Cortex of kidney (tissue), 1 donor: ENCODE results near the gene PCIF1.
"Not testable (repeated sequence)": the region's sequence is repeated elsewhere in the genome, so short reads cannot be mapped to it uniquely, and the experiment has no call there.

Experiments
- DNase-seq: peaks from one replicate; lab custom pipeline; 2025; lab: John Stamatoyannopoulos, UW

Gene PCIF1

DNA sequence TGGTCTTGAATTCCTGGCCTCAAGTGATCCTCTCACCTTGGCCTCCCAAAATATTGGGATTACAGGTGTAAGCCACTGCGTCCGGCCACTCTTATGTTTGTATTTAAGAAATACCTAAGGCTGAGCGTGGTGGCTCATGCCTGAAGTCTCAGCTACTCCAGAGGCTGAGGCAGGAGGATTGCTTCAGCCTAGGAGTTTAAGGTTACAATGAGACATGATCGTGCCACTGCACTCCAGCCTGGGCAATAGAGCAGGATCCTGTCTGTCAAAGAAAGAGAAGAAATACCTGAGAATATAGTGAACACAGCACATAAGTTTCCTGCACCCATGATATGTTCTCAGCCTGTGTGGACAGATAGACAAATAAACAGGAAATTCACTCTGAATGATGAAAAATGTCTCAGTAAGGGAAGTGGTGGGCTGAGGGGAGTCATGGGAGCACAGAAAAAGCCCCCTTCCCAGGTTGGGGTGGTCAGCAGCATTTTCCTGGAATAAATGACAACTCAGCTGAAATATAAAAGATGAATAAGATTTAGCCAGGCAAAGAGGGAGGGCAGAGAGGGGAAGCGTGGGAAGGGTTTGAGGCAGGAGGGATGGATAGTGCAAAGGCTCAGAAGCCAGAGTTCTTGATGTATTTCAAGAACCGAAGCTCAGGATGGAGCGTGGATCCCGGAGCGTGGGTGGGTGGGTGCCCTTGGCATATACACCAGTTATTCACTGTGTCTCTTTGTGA is 60.4 kb downstream of the PCIF1 start:
- DNase-seq = no peak

DNA sequence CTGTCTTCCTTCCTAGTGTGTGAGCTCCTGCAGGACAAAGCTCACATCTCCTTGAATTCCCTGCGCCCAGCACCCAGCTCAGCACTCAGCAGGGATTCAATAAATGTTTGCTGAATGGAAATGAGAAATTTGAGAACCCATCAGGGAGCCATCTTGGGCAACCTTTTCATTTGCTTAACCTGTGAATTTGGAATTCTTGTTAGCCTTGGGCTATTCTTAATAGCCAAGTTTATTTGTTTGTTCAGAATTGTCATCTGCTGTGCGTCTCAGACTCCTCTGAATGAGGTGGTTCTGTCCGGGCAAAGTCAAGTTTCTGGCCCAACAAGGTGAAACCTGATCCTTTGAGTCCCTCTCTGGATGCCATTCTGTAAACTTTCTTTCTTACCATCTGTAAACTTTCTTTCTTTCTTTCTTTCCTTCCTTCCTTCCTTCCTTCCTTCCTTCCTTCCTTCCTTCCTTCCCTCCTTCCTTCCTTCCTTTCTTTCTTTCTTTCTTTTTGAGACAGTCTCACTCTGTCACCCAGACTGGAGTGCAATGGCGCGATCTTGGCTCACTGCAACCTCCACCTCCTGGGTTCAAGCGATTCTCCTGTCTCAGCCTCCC is 61.1 kb downstream of the PCIF1 start:
- not testable (repeated sequence) for DNase-seq

DNA sequence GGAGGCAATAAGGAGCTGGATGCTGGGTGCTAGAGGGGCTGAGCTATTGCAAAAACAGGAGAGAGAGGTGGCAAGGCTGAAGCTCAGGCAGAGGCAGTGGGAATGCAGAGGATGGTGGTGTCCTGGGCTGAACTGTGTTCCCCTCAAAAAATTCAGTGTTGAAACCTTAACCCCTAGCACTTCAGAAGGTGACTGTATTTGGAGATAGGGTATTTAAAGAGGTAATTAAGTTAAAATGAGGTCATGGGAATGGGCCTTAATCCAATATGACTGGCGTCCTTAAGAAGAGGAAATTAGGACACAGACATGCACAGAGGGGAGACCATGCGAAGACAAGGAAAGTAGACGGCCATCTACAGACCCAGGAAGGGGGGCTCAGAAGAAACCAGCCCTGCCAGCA is 62.7 kb downstream of the PCIF1 start:
- DNase-seq = no peak
